ENCODE results near the gene CFAP65.

CFAP65 gene, protein sequence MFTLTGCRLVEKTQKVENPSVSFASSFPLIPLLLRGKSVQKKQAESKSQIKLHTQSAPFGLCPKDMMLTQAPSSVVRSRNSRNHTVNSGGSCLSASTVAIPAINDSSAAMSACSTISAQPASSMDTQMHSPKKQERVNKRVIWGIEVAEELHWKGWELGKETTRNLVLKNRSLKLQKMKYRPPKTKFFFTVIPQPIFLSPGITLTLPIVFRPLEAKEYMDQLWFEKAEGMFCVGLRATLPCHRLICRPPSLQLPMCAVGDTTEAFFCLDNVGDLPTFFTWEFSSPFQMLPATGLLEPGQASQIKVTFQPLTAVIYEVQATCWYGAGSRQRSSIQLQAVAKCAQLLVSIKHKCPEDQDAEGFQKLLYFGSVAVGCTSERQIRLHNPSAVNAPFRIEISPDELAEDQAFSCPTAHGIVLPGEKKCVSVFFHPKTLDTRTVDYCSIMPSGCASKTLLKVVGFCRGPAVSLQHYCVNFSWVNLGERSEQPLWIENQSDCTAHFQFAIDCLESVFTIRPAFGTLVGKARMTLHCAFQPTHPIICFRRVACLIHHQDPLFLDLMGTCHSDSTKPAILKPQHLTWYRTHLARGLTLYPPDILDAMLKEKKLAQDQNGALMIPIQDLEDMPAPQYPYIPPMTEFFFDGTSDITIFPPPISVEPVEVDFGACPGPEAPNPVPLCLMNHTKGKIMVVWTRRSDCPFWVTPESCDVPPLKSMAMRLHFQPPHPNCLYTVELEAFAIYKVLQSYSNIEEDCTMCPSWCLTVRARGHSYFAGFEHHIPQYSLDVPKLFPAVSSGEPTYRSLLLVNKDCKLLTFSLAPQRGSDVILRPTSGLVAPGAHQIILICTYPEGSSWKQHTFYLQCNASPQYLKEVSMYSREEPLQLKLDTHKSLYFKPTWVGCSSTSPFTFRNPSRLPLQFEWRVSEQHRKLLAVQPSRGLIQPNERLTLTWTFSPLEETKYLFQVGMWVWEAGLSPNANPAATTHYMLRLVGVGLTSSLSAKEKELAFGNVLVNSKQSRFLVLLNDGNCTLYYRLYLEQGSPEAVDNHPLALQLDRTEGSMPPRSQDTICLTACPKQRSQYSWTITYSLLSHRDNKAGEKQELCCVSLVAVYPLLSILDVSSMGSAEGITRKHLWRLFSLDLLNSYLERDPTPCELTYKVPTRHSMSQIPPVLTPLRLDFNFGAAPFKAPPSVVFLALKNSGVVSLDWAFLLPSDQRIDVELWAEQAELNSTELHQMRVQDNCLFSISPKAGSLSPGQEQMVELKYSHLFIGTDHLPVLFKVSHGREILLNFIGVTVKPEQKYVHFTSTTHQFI (N-terminal part only)

DNA sequence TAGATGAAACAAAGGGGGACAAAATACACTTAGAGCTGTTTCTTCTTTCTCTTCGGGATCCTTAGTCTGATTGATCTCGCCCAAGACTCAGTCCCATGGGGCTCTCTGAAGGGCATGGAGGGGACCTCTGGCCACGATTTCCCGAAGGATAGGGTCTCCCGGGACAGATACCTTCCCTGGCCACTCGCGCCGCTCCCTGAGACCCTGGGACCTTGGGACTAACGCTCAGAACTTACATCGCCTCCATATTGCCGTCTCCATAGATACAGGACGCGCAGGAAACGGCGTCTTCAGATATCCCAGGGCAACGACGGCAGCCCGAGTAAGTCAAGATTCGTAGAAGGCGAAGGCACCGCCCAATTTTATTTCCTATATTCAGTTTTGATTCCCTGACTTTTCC is at the start of gene CFAP65:
TSS of gene CFAP65 (minus strand) at position 265 of the 400 bp plus-strand sequence. CDS start 2,468 bp downstream, outside the sequence.
- DNase-seq (ENCODE audit: low read depth in 2 of 2): no peak

DNA sequence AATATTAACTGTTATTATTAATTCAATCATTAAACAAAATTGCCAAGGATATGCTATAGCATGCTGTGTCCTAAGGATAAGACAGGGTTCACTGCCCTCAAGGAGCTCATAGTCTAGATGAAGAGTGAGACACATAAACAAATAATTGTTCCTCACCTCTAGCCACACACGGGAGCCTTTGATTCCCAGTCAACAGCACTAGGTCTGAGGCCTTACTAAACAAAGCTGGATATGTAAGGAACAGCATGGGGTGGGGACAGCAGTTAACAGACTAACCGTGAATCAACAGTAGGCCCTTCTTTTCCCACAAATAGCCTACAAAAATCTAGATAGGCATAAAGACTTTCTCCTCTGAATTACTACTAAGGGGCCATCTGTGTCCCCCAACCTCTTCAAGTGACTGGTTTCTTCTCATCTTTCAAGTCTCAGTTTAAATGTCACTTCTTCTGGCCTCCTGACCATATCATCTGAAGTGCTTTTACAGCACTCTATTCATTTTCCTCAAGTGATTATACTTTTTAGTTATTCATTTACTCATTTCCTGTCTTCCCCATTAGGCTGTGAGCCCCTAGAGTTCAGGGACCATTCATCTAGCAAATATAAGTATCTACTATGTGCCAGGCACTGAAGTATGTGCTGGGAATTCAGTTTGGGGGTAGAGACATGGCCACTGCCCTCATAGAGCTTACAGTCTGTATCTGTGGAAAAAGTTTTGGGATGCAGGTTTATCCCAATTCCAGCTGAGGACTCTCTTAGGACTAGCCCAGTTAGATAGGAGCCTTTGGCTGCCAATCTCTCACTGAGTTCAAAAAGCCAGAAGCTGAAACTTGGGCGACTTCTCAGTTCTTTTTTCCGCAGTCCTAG is 49.4 kb upstream of the CFAP65 start:
- no peak for DNase-seq (ENCODE audit: low read depth in 2 of 2)

DNA sequence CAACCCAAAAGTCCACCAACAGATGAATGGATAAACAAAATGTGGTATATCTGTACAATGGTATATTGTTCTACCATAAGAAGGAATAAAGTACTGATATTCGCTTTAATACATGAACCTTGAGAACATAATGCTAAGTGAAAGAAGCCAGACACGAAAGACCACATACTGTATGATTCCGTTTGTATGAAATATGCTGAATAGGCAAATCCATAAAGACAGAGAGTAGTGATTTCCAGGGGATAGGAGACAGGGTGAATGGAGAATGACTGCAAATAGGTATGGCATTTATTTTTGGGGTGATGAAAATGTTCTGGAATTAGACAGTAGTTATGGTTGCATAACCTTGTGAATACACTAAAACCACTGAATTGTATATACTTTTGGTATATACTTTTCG is 48.0 kb upstream of the CFAP65 start:
- no peak for DNase-seq (ENCODE audit: low read depth in 2 of 2)

DNA sequence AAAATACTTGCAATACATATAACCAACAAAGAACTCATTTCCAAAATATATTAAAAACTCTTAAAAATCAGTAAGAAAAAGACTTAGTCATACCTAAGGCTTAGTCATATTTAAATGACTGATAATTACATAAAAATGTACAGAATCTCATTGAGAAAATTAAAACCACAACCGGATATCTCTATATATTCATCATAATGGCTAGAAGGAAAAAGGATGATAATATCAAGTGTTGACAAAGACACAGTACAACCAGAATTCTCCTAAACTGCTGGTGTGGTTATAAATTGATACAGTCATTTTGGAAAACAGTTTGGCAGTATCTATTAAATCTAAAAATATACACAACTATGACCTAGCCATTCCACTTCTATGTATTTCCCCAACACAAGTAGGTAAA is 46.5 kb upstream of the CFAP65 start:
- no peak for DNase-seq (ENCODE audit: low read depth in 2 of 2)

DNA sequence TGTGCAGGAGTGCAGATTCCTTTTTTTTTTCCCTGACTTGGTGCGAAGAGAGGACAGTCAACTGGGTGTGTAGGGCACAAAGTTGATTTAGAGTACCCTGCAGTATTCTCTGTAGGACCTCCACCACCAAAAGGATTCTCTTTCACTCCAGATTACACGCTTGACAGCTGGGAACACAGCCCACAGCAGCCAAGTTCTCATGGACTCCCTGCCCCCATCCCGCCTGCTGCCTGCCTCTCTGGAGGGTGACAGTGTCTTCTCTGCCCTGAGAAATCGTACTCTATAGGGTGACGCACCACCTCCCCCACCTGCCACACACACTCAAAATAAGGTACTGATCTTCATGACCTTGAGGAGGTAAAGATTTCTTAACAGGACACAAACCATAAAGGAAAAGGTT is 46.0 kb upstream of the CFAP65 start:
- DNase-seq (ENCODE audit: low read depth in 2 of 2): no peak

DNA sequence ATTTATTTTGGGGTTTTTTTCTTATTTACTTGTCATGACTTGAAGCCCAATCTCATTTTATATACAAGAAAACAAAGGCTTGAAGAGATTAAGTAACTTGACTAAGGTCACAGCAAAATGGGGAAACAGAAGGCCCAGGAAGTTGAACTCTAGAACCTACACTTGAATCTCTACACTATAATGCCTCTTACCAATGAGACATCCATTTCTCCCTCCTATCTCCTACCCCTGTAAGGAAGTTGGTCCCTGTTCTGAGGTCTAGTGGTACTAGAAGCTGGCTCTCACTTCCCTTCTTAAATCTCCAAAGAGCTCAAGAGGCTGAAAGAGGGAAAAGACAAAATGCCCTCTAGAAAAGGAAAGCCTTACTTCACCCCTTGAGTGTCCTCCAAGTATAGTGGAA is 44.9 kb upstream of the CFAP65 start:
- DNase-seq (ENCODE audit: low read depth in 2 of 2): no peak

DNA sequence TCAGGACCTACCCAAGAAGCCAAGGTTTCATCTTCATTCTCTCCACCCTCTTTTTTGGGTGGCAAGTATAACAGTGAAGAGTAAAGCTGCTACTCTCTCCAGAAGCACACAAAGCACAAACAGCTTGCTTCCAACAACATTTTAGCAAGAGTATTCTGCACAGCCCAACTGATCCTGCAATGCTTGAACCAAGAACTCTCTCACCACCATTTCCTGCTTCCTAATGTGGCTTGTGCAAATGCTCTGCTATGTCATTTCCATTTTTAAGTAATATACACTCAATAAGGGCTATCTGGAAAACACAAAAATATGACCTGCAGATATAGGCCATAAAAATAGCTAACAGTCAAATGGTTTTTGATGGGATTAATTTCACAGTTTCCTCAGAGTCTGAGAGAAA is 43.5 kb upstream of the CFAP65 start:
- no peak for DNase-seq (ENCODE audit: low read depth in 2 of 2)

DNA sequence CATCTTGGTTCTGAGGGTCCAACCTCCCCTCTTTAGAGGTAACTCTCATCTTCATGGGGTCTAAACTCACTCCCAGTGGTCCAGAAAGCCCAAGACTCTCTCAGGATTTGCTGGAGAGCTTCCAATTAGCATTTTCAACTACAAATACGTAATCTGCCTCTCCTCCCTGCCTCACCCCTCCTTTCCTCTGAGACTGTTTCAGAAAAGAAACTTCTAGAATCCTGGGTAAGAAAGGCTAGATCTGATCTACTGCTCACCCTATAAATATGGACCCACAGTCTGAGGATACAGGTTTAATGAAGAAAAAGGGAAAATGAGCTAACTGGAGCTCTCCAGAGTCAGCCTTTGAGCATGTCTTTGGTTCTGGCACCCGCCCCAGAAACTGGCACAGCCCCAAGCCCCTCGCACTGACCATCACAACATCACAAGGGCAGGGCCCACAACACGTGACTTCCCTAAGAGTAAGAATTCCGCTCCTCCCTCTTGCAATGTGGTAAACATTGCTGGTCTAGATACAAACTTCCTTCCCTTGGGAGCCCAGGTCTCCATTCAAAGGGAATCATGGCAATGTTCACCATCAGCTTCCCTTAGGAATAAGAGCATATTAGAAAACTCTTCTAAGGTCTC is 41.1 kb upstream of the CFAP65 start:
- no peak for DNase-seq (ENCODE audit: low read depth in 2 of 2)

DNA sequence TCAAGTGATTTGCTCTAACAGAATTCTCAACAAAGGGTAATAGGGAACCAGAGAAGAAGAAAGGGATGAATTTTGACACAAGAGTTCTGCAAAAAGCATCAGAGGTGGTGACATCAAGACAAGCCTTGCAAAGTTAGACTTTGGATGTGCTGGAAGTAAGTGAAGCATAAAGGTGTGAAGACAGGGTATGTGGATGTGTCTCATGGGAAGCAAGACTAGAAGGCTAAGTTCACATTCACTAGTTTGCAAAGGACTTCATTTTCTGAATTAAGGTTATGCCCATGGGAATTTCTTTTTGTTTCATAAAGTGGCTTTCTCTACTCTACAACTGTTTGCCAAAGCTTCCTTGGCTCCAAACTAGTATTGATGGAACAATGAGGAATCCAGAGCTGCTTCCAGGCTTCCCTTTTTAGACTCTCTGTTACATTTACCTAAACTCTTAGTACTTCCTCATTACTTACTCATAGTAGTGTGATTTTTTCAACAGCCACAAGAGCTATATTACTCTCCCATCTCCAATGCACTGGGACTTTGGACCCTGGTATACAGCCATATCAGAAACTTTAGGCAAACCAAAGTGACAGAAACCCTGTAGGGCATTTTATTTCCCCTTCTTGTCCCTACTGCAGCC is 40.5 kb upstream of the CFAP65 start:
- no peak for DNase-seq (ENCODE audit: low read depth in 2 of 2)

DNA sequence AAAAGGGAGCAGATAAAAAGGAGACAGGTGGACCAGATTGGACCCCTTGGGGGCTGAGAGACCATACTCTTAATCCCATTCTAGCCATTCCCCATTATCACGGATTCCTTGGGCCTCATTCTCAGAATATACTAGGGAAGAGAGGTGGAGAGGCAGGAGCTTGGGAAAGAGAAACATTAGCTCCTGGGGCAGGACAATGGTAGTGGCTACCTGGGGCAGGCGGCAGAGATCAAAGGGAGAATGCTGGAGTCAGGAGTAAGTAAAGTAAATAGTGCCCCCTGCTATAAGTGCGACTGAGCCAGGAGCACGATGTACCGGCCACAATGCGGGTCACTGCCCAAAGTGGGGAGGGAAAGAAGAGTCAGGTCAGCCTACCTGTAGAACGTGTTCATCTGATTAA is 39.8 kb upstream of the CFAP65 start:
- DNase-seq (ENCODE audit: low read depth in 2 of 2): no peak

DNA sequence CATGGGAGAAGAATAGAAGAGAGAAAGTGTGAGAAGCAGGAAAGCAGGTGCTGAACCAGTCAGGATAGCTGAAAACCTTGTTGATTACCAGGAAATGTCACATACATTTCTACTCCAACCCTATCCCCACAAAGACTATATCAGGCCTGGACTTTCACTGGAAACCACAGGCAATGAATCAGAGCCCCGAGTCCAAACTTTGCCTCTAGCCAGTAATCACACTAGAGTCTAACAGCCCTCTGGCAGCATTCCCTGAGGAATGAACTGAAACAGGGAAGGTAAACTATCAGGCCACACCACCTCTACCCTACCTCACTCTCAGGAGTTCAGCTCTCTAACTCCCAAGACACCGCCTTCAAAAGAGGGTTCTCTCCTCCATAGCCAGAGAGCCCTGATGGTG is 38.1 kb upstream of the CFAP65 start:
- no peak for DNase-seq (ENCODE audit: low read depth in 2 of 2)

DNA sequence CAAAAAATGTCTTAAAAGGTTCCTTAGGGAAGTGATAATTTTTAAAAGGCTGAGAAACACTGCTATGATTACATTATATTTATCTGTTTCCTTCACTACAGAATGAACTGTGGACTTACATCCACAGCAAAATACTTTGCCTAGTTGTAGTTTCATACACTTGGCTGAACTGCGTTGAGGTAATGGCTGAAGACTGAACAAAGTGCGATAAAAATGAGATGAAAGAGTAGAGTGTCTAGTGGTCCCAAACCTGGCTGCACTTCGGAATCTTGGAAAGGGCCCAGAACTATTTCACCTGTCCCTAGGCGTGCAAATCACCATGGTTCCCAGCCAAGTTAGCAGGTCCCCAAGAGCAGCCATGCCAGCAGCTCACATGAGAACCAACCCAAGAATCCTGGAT is 37.6 kb upstream of the CFAP65 start:
- DNase-seq (ENCODE audit: low read depth in 2 of 2): no peak

DNA sequence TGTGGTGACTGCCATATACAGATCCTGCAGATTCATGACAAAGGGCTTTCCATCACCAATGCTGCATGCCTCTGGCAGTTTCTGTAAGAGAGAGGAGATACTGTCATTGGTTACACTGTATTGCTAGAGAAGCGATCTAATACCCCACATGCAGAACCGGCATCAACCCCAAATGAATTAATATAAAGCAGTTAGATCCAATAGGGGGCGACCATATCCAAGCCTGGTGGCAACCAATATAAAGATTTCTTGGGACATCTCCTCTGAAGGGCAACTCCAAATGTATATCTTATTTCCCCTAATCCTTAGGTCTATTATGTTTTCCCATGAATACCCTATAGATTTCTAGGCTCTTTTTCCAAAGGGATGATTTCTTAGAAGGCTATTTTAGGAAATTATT is 36.8 kb upstream of the CFAP65 start:
- no peak for DNase-seq (ENCODE audit: low read depth in 2 of 2)

DNA sequence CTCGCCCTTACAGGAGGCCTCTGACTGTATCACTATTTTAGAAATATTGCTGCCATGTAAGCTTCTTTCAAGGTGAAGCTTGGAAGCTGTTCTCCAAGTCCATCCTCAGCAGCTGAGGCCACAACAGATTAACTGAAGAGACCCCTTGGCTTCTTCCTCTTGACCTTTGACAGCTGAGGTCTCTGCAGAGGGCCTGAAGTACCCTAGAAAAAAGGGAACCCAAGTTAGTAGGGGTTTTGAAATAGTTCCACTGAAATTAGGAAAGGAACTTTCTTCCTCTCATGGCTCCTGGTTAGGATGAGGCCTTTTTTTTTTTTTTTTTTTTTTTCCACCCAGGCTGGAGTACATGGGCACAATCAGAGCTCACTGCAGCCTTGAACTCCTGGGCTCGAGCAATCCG is 34.9 kb upstream of the CFAP65 start:
- DNase-seq (ENCODE audit: low read depth in 2 of 2): no peak

DNA sequence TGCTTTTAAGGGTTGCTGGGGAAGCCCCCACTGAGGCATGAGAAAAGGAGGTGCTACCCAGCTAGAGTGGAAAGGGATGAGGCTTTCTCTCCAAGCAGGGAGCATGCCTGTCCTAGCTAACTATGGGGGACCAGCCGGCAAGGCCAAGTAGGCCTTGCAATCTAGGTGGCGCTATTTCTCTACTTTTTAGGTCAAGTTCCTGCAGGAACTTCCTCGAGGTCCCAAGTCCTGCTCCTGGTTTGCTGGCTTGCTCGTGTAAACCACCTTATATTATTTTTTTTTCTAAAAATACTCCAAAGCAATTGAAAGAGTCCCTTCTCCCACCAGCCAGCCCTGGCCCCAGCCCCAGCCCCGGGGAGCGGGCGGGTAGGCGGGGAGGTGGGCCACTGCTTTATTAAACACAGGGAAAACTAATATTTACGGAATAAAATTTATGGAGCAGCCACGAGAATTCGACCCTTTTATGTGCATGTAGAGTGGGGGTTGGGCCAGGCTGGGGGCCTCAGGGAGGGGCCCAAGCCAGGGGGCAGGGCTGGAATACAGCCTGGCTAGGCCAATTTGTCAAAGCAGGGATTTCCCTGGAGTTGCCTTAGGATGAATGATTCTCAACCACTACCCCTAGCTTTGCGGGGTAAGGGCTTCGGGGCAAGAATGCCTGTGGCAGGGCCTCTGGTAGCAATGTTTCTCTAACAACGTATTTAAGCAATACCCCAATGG is 32.3 kb upstream of the CFAP65 start:
- no peak for DNase-seq (ENCODE audit: low read depth in 2 of 2)

DNA sequence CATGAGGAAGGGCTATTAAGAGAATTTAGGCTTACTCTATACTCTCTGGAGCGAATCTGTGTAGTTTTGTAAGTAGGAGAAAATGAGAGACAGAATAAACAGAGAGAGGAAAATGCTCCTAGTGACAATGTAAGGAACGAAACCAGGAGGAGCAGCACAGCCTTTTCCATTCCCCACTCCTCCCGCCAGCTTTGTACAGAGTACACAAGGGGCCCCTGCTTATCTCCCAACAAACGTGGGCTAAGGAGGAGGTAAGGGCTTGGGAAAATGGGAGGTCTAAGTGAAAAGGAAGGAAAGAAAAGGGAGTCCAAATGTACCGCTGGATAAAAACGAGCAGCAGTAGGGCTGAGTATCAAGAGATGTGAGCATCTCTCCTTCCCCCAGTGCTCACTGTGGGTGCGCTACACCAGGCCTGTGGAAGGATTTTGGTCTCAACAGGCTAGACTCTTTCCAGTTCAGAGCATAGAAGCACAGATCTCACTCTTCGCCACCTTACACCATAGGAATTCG is 31.5 kb upstream of the CFAP65 start:
- no peak for DNase-seq (ENCODE audit: low read depth in 2 of 2)

DNA sequence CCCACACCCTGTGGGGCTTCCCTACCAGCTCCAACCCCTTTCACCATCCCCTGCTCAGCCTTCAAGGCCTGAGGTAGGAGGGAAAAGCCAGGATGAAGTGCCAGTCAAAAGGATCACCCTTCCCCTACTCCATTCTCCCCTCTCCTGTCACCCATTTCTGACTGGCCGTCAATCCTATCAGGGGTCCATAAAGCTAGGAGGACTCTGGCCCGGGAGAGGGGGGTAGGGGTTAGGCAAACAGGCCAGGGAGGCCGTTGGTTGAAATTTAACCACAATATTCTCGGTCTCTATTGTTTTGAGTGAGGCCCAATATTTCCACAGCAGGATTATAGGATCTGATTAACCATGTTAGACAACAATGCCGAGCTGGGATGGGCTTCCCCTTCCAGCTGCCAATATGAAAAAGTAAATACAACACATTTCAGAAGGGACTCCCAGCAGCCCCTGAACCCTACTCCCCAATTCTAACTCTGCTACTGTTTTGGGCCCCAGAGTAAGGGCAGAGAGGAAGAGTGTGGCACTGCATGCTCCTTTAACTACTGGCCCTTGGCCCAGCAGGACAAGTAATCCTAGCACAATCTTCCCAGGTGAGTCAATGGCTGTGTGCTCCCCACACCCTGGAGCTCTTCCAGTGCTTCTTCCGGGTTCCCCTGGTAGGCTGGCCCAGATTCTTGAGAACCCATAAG is 30.0 kb upstream of the CFAP65 start:
- DNase-seq (ENCODE audit: low read depth in 2 of 2): no peak

DNA sequence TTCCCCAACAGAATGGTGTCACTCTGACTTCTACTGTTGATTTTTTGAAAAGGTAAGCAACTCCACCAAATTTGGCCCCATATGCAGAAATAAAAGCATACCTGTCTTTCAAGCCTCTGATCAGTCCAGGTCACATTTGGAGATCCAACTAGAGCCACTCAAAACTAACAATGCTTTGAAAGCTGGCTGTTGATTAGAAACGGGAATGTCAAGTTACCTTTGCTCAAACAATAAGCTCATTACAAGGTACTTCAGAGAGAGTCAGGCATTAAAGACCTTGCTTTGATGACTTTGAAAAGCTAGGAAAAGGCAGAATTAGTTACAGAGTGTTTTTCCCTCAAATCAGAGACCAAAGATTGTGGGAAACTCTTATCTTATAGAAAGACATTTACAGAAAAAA is 24.2 kb upstream of the CFAP65 start:
- DNase-seq (ENCODE audit: low read depth in 2 of 2): no peak

DNA sequence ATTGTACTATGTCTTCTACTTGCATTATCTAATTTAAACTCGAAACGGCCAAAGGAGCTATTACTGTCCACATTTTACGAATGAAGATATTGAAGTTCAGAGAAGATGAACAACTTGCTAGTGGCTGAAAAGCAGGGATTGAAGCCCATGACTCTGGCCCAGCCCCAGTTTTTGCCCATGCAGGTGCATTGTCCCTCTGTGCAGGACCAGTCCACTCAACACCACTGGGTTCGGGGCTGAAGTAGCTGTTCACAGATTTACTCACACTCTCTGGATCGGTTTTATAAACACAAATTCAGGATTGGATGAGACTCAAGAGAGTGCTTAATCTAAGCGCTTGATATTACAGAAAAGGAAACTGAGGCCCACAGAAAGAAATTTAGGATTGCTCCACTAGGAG is 20.8 kb upstream of the CFAP65 start:
- no peak for DNase-seq (ENCODE audit: low read depth in 2 of 2)
